IPS DF 6.9 (cell line): ENCODE measurements around the gene FRMD4A.

Experiments
- DNase-seq: peaks from one replicate; pipeline ENCODE4 v3.0.0-alpha.2; 2013; ENCODE audit warnings: low read depth, low spot score
- H3K27ac ChIP-seq: one replicate; pipeline ENCODE4 v1.5.1; 2013; ENCODE audit warnings: low read length, control low read depth
- H3K27me3 ChIP-seq: 2 replicates; pipeline ENCODE4 v1.6.1; 2013; ENCODE audit warnings: mild to moderate bottlenecking, low read length; ENCODE audit not compliant: control insufficient read depth, insufficient read depth
- H3K36me3 ChIP-seq: 2 replicates; pipeline ENCODE4 v1.6.1; 2013; ENCODE audit warnings: low read length; ENCODE audit not compliant: control insufficient read depth, insufficient read depth
- H3K4me1 ChIP-seq: 2 replicates; pipeline ENCODE4 v1.6.1; 2013; ENCODE audit warnings: low read length; ENCODE audit not compliant: control insufficient read depth, insufficient read depth
- H3K4me3 ChIP-seq: 2 replicates; pipeline ENCODE4 v1.5.1; 2013; ENCODE audit warnings: mild to moderate bottlenecking, low read length
- H3K9me3 ChIP-seq: 2 replicates; pipeline ENCODE4 v1.6.1; 2013; ENCODE audit warnings: low read length, inconsistent platforms; ENCODE audit not compliant: control insufficient read depth, insufficient read depth
- WGBS: extraction: QIAGEN DNeasy Blood & Tissue Kit; methylation state at CpG from one replicate; pipeline ENCODE4 v1.1.7; 2013; ENCODE audit warnings: mixed read lengths, missing lambda C conversion rate; ENCODE audit not compliant: insufficient read length, insufficient coverage; 5-methylcytosine and 5-hydroxymethylcytosine counted together

Gene FRMD4A

DNA sequence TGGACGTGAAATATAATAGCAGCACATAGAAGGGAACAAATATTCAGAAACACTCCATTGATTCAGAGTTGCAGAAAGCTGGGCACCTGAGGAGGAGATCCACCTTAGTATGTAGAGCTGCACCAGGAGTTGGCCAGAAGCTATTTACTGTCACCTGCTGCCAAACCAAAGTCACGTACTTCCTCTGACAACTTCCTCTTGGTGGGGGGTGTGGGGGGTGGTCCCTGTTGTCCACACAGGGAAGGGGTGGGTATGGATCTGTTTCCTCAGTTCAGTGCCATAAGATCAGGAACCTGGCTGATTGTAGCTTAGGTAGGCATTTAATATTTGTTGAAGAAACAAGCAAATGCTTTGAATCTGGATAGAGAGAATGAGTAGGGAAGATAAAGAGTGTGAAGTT lies 264.6 kb downstream of the FRMD4A start:
- Histone ChIP-seq H3K9me3 (no peaks in the 10 kb centered on the region), H3K4me1 (no peaks in the 10 kb centered on the region), H3K36me3 (no peaks in the 10 kb centered on the region), H3K27me3 (no peaks in the 10 kb centered on the region), H3K27ac (no peak overlapping the region), H3K4me3 (no peak overlapping the region)
- no CpG with 5 or more reads among the region's 2 CpGs for WGBS
- DNase-seq = no peak

- Histone ChIP-seq H3K36me3 (no peaks in the 10 kb centered on the region), H3K9me3 (no peaks in the 10 kb centered on the region), H3K27me3 (no peaks in the 10 kb centered on the region), H3K27ac (no peak overlapping the region), H3K4me1 (0 out of 2 replicates have a peak, but pooled peaks cover under 1% of the 10 kb centered on the region), H3K4me3 (no peak overlapping the region)
- WGBS = no CpG with 5 or more reads among the region's 8 CpGs
- no peak for DNase-seq
Measured at GRCh38 chr10:14063531-14064285, 267.0 kb downstream of the FRMD4A start.

GRCh38 chr10:14062528-14063260 lies 268.0 kb downstream of the FRMD4A start:
- Histone ChIP-seq H3K4me3 (no peak overlapping the region), H3K27ac (no peak overlapping the region), H3K9me3 (no peaks in the 10 kb centered on the region), H3K36me3 (no peaks in the 10 kb centered on the region), H3K4me1 (0 out of 2 replicates have a peak, but pooled peaks cover 2% of the 10 kb centered on the region), H3K27me3 (no peaks in the 10 kb centered on the region)
- DNase-seq = no peak
- no CpG with 5 or more reads among the region's 11 CpGs for WGBS

DNA sequence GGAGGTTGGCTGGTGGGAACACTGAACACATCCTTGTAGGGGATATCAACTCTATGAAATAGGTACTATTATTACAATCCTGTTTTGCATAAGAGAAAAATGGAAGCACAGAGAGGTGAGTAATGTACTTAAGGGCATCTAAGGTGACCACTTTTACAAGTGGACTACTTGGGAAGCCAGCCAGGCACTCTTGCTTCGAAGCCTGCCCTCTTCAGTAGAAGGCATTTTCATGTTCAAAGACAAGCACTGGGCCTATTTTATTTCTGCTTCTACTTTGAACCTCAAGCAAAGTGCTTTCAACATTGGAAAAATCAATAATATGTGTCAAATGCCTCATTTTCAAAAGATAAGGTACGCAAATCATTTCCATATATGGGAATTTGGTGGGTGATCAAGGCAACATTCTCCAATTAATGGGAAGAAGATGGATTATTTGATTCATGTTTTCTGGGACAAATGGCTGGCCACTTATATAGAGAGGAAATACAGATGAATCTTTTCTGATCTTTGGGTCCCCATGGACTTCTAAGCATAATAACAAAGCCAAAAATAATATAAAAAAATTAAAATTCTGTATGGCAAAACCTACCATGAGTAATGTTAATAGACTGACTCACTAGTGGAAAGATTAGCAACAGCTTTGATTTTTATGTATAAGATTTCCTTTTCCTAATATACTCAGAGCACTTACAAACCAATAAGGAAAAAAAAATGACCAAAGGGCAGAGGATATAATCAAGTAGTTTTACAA lies 270.2 kb downstream of the FRMD4A start:
- Histone ChIP-seq H3K9me3 (no peaks in the 10 kb centered on the region), H3K4me3 (no peak overlapping the region), H3K36me3 (no peaks in the 10 kb centered on the region), H3K27ac (no peak overlapping the region), H3K27me3 (no peaks in the 10 kb centered on the region), H3K4me1 (0 out of 2 replicates have a peak, but pooled peaks cover 2% of the 10 kb centered on the region)
- DNase-seq = no peak
- WGBS = no CpG with 5 or more reads among the region's 2 CpGs

- Histone ChIP-seq H3K27me3 (no peaks in the 10 kb centered on the region), H3K4me3 (no peak overlapping the region), H3K9me3 (no peaks in the 10 kb centered on the region), H3K36me3 (no peaks in the 10 kb centered on the region), H3K4me1 (0 out of 2 replicates have a peak, but pooled peaks cover 2% of the 10 kb centered on the region), H3K27ac (no peak overlapping the region)
- WGBS = no CpG with 5 or more reads among the region's 6 CpGs
- DNase-seq = no peak
Measured at GRCh38 chr10:14056610-14057332, 274.0 kb downstream of the FRMD4A start.

DNA sequence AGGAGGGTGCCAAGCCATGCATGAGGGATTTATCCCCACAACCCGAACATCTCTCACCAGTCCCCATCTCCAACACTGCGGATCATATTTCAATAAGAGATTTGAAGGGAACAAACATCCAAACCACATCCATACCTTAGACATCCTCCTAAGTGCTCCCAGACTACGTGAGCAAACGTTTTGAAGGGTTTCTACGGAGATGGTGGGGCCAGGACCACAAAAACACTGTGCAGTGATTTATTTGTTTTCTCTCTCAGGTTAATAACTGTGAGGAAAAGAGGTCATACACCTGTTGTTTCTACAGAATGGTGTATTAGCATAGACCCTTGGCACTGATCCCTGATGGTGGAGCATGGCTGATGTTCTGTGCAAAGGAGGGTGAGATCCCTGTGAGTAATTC lies 277.8 kb downstream of the FRMD4A start:
- Histone ChIP-seq H3K27ac (no peak overlapping the region), H3K27me3 (no peaks in the 10 kb centered on the region), H3K4me1 (no peaks in the 10 kb centered on the region), H3K9me3 (no peaks in the 10 kb centered on the region), H3K4me3 (no peak overlapping the region), H3K36me3 (no peaks in the 10 kb centered on the region)
- WGBS = no CpG with 5 or more reads among the region's 5 CpGs
- no peak for DNase-seq

DNA sequence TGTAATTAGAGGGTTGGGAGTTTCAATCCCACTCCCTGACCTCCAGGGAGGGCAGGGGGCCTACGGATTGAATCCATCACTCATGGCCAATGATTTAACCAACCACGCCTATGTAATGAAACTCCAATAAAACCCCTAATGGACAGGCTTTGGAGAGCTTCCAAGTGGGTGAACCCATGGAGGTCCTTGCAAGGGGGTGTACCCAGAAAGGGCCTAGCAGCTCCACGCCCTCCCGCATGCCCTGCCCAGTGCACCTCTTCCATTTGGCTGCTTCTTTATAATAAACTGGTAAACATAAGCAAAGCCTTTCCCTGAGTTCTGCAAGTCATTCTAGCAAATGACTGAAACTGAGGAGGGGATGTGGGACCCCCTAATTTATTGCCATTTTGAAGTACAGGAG lies 280.1 kb downstream of the FRMD4A start:
- H3K27me3 ChIP-seq = no peaks in the 10 kb centered on the region
- H3K9me3 ChIP-seq = no peaks in the 10 kb centered on the region
- no peak for DNase-seq
- no peak overlapping the region for H3K27ac ChIP-seq
- H3K36me3 ChIP-seq = no peaks in the 10 kb centered on the region
- no peak overlapping the region for H3K4me3 ChIP-seq
- H3K4me1 ChIP-seq = no peaks in the 10 kb centered on the region
- WGBS = no CpG with 5 or more reads among the region's 4 CpGs

- H3K4me3 ChIP-seq = no peak overlapping the region
- H3K27me3 ChIP-seq = no peaks in the 10 kb centered on the region
- no peak for DNase-seq
- H3K4me1 ChIP-seq = no peaks in the 10 kb centered on the region
- H3K9me3 ChIP-seq = no peaks in the 10 kb centered on the region
- no peaks in the 10 kb centered on the region for H3K36me3 ChIP-seq
- no peak overlapping the region for H3K27ac ChIP-seq
- WGBS = no CpG with 5 or more reads among the region's 6 CpGs
Measured at GRCh38 chr10:14048930-14049613, 281.7 kb downstream of the FRMD4A start.

- no peaks in the 10 kb centered on the region for H3K9me3 ChIP-seq
- DNase-seq = no peak
- no peak overlapping the region for H3K27ac ChIP-seq
- no CpG with 5 or more reads among the region's 2 CpGs for WGBS
- H3K4me3 ChIP-seq = no peak overlapping the region
- no peaks in the 10 kb centered on the region for H3K4me1 ChIP-seq
- no peaks in the 10 kb centered on the region for H3K36me3 ChIP-seq
- no peaks in the 10 kb centered on the region for H3K27me3 ChIP-seq
Measured at GRCh38 chr10:14047431-14047830, 283.3 kb downstream of the FRMD4A start.
